DND-41 (cell line): ENCODE results near the gene LDHA.
"Not testable (repeated sequence)": the region's sequence is repeated elsewhere in the genome, so short reads cannot be mapped to it uniquely, and the experiment has no call there.

Source experiments
- EZH2 ChIP-seq: IDR thresholded peaks from 3 replicates; pipeline ENCODE4 v1.6.1; 2012; ENCODE audit warnings: borderline replicate concordance, low read depth, mild to moderate bottlenecking, moderate library complexity, low read length, inconsistent platforms; ENCODE audit not compliant: severe bottlenecking
- TF ChIP-seq, protein P1 (sequence below): IDR thresholded peaks from 2 replicates; pipeline ENCODE4 v1.5.1; 2012; ENCODE audit warnings: borderline replicate concordance, low read length, moderate library complexity, mild to moderate bottlenecking; ENCODE audit not compliant: poor library complexity, severe bottlenecking; ENCODE audit errors: extremely low read depth

DNA sequence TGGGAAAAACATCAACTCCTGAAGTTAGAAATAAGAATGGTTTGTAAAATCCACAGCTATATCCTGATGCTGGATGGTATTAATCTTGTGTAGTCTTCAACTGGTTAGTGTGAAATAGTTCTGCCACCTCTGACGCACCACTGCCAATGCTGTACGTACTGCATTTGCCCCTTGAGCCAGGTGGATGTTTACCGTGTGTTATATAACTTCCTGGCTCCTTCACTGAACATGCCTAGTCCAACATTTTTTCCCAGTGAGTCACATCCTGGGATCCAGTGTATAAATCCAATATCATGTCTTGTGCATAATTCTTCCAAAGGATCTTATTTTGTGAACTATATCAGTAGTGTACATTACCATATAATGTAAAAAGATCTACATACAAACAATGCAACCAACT is 13.0 kb downstream of the LDHA start:
- TF ChIP-seq, protein P1, sequence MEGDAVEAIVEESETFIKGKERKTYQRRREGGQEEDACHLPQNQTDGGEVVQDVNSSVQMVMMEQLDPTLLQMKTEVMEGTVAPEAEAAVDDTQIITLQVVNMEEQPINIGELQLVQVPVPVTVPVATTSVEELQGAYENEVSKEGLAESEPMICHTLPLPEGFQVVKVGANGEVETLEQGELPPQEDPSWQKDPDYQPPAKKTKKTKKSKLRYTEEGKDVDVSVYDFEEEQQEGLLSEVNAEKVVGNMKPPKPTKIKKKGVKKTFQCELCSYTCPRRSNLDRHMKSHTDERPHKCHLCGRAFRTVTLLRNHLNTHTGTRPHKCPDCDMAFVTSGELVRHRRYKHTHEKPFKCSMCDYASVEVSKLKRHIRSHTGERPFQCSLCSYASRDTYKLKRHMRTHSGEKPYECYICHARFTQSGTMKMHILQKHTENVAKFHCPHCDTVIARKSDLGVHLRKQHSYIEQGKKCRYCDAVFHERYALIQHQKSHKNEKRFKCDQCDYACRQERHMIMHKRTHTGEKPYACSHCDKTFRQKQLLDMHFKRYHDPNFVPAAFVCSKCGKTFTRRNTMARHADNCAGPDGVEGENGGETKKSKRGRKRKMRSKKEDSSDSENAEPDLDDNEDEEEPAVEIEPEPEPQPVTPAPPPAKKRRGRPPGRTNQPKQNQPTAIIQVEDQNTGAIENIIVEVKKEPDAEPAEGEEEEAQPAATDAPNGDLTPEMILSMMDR, result not testable (repeated sequence)
- not testable (repeated sequence) for TF ChIP-seq EZH2
